ENCODE results near the gene UBALD1.
"Not testable (repeated sequence)": the region's sequence is repeated elsewhere in the genome, so short reads cannot be mapped to it uniquely, and the experiment has no call there.

UBALD1 gene

DNA sequence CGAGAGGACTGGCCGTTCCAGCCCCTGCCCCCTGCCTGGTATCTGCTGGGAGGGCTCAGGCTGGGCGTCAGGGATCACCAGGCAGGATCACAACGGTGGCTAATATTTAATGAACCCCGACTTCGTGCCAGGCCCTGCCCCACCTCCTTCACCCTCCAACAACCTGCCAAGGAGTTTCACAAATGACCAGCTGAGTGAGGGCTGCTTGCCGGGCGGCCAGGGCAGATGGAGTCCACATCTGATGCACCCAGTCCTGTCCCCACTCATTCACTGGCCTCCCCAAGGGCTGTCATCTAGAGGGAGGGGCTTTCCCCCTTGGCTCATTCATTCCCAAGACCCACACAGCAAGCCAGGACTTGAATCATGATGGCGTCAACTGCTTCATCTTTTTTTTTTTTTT is 17.5 kb downstream of the UBALD1 start:
- no peak for DNase-seq (ENCODE audit: low read depth)

DNA sequence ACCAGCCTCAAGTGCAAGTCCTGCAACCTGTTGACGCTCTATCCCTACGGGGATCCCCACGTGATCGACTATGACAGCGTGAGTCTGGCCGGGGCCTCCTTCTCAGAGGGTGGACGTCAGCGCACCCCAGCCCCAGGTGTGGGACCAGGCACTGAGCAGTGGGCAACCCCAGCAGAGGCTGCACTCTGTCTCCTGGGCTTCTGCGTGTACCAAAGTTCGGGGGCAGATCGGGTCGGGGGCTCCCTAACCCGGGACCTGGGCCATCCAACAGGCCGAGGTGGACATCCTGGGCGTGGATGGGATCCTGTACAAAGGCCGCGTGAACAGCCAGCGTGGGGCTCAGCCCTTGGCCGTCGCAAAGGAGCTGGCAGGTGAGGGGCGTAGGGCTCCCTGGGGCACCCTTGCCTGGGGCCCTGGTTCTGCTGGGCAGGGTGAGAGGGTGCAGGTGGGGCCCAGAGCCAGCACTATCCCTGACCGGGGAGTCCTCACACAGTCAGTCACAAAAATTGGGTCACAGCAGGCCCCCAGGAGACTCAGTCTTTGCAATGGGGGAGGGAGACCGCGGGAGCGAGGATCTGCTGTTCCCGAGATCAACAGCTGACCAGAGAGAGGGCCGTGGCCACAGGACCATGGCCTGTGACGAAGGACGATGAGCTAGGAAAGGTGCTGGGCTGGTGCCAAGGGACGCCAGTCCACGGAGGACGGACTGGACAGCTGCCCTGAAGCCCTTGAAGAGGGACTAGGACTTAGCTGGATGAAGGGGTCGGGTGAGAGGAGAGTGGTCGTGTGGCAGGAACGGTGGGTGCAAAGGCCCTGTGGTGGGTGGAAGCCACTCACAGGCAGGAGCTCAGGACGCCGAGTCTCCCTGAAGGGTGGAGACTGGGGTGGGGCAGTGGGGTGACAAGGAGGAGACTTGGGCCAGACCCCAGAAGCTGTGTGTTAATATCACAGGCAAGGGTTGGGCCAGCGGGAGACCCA is 20.0 kb downstream of the UBALD1 start:
- DNase-seq (ENCODE audit: low read depth): no peak

DNA sequence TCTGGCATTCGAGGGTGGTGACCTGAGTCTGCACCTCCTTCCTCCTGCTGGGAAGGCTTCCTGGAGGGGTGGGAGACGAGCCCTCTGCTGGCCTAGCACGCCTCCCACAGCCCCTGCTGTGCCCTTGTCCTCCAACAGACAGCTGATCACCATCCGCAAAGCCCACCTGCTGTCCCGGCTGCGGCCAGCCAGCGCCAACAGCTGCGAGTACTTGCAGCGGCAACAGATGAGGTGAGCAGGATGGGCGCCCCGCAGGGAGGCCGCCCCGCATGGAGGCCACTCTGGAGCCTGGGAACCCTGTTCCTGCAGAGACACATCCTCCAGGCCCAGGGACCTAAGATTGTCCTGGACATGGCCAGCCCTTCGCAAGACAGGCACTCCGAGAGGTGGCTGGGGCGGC is 21.6 kb downstream of the UBALD1 start:
- no peak for DNase-seq (ENCODE audit: low read depth)

DNA sequence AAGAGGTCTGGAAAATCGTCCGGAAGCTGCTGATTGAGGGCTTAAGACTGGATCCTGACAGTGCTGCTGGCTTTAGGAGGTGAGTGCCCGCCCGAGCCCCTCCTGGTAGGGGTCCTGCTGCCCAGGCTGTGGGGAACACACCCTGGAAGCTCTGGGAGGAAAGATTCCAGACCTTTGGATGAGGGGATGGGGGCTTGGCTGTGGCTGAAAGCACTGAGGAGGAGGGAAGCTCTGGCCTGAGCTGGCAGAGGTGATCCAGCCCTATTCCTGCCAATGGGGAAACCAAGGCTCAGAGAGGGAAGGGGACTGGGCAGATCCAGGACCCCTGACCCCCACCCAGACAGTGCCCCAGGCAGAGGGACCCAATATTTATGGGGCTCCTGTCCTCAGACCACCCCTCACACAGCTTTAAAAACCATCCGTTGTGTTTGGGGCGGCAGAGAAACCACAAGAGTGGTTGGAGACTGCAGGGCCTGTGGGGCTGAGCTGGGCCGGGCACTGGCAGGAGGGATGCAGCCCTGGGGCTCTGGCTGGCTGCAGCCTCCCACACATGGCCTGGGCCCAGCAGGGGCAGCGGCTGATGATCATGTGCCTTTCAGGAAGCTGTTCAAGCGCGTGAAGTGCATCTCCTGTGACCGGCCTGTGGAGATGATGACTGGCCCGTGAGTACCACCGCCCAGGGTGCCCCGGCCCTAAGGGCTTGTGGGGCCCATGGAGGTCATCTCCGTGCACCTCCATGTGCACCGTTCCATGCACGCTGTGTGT is 22.8 kb downstream of the UBALD1 start:
- no peak for DNase-seq (ENCODE audit: low read depth)

DNA sequence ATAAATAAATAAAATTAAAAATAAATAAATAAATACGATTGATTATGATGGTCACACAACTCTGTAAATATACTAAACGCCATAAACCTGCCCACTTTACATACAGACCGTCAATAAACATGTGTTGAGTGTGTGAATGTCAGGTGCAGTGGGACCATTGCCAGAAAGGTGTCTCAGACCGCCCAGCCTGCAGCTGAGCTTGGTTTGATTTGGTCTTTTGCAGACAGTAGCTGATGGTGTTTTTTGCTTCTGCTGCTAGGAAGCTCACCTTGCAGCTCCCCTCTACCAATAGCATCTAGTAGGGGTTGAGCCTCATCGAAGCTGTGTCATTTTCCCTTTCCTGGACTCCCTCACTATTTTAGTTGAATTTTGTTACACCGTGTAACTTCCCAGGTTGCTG is 23.5 kb downstream of the UBALD1 start:
- DNase-seq (ENCODE audit: low read depth): no peak

DNA sequence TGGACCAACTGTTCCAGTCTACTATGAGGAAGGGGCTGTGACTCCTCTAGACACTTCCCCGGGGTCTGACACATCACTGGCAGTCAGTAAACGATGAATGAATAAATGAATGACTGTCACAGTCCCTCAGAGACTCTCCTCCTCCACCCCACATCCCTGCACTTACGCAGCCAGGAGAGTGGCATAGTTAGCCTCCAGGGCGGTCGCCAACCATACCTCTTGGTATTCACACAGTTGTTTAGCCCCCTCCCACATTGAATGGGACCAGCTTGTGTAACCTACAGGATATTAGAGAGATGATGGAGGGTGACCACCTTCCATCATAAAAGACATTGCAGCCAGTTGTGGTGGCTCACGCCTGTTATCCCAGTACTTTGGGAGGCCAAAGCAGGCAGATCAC is 25.7 kb downstream of the UBALD1 start:
- no peak for DNase-seq (ENCODE audit: low read depth)

DNA sequence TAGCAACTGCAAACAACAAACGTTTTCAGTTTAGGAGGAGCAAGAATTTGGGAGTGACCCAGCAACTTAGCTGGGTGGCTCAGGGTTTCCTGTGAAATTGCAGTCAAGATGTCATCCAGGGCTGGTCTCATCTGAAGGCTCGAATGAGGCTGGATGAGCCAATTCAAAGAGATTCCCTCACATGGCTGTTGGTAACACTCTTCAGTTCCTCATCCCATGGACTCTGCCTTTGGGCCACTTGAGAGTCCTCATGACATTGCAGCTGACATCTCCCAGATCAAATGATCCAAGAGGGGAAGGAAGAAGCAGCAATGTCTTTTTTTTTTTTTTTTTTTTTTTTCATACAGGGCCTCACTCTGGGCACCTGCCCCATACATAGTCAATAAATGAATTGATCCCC is 26.3 kb downstream of the UBALD1 start:
- no peak for DNase-seq (ENCODE audit: low read depth)

DNA sequence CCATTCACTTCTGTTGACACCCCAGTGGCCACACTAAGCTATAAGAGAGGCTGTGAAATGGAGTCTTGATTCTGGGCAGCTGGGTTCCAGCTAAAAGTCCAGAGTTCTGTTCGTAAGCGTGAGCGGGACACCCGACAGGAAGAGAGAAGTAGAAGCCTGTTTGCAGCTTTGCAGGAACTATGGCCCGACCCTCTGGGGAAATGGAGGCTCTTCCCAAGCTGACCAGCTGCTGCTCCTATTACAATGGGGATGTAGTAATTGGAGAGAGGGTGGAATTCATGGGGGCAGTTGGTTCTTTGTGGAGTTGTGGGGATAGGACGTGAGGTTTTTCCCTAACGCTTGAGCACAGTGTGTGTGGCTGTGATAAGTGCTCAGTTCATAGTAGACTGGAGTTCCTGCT is 28.4 kb downstream of the UBALD1 start:
- DNase-seq (ENCODE audit: low read depth): no peak

DNA sequence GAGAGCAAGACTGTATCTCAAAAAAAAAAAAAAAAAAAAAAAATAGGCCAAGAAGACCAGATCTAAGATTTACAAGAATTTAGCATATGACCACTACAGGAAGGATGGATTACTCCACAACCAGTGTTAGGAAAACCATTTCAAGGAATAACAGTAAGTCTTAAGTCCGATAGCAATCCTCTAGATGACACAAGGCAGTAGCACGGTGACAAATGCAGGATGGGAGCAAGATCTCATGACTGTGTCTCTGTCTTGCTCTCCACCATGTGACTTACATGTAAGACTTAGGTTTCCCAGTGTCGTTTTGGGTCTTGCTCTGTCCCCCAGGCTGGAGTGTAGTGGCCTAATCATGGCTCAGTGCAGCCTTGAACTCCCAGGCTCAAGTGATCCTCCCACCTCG is 30.8 kb downstream of the UBALD1 start:
- DNase-seq (ENCODE audit: low read depth): no peak

DNA sequence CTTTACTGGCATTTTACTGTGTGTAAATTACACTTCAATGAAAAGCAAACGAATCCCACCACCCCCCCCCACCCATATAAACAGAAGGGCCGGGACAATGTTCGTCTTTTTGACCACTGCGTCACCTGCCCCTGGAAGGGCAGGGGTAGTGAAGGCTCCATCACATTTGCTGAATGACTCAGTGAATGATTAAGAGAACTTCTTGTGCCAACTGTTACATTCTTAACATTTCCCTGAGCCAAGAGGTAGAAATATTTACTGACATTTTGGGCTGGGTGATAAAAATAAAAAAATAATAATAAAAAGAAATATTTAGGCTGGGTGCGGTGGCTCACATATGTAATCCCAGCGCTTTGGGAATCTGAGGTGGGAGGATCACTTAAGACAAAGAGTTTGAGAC is 34.4 kb downstream of the UBALD1 start:
- DNase-seq (ENCODE audit: low read depth): no peak

DNA sequence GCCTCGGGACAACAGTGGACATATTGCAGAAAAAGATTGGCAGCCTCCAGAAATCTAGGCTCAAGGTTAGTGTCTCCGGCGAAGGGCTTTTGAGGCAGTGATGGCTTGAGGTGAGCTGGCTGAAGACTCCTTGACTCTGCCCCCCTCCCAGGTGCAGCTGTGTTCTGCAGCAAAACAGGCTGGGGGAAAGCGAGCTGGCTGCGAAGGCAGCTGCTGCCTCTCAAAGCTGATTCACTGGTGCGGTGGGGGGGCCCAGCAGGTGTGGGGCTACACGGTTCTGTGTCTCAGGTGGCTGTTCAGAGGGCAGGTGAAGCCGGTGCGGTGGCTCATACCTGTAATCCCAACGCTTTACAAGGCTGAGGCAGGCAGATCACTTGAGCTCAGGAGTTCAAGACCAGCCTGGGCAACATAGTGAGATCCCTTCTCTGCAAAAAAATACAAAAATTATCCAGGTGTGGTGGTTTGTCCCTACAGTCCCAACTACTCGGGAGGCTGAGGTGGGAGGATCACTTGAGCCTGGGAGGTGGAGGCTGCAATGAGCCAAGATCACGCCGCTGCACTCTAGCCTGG is 35.6 kb downstream of the UBALD1 start:
- DNase-seq (ENCODE audit: low read depth): no peak

DNA sequence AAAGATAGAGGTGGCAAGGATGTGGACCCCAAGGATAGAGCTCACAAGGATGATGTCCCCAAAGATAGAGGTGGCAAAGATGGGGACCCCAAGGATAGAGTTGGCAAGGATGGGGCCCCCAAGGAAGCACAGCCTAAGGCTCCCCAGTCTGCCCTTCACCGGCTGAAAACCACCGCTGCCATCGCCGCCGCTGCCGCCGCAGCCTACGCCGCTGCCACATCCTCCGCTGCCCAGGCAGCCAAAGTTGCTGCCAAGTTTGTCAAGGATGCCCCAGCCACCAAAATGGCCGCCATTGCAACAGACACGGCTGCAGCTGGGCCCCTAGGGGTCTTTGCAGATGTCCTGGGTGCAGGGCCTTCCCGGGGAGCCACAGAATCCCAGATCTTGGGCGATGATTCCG is 38.7 kb downstream of the UBALD1 start:
- DNase-seq (ENCODE audit: low read depth): no peak

DNA sequence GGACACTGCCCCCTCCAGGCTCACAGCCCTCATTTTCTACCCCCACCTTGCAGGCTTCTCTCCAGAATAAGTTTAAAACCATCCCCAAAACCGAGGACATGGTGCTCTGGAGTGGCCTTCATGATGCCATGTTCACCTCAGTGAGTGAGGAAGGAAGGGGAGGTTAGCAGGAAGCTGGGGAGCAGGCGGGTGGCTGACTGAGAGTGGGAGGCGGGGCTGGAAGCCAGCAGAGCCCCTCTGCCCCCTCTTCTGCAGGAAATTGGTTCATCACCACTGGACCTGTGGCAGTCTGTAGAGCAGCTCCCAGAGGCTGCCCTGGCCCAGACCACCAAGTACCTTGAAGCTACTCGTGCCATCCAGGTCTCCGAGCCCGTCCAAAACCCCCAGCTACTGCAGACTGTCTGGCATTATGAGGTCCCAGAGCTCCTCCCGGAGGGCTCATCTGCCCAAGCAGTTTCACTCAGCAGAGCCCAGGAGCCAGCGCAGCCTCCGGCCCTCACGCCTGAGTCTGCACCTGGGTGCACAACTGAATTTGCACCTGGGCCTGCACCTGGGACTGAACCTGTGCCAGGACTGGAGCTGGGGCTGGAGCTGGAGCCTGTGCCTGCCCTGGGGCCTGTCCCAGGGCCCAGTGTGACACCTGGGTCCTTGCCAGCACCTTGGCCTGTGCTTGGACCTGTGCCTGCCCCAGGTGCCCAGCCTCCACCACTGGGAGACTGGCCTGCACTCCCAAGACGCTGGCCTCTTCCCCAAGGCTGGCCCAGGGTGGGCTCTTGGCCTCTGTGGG is 39.6 kb downstream of the UBALD1 start:
- DNase-seq (ENCODE audit: low read depth): no peak

DNA sequence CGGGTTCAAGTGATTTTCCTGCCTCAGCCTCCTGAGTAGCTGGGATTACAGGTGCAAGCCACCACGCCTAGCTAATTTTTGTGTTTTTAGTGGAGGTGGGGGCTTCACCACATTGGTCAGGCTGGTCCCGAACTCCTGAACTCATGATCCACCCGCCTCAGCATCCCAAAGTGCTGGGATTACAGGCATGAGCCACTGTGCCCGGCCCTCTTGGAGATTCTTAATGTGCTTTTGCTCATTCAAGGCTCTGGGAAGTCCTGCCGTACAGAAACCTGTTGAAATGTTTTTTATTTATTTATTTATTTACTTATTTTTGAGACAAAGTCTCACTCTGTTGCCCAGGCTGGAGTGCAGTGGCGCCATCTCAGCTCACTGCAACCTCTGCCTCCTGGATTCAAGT is 40.8 kb downstream of the UBALD1 start:
- DNase-seq (ENCODE audit: low read depth): not testable (repeated sequence)

DNA sequence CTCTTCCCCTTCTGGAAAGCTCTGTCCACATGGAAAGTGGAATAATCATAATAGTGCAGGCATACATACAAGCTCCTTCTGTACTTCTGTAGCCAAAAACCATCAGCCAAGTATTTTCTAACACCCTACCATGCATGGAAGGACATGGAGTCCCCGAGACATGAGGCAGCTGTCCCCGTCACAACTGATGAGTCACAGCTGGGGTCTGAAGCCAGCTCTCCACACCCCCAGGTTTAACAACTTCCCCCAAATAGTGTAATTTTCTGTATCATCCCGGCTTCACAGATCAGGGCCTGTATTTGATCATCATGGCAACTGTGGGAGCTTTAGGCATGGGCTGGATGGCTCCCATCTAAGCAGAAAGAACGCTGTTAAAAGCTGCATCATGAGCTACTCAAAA is 42.0 kb downstream of the UBALD1 start:
- no peak for DNase-seq (ENCODE audit: low read depth)

DNA sequence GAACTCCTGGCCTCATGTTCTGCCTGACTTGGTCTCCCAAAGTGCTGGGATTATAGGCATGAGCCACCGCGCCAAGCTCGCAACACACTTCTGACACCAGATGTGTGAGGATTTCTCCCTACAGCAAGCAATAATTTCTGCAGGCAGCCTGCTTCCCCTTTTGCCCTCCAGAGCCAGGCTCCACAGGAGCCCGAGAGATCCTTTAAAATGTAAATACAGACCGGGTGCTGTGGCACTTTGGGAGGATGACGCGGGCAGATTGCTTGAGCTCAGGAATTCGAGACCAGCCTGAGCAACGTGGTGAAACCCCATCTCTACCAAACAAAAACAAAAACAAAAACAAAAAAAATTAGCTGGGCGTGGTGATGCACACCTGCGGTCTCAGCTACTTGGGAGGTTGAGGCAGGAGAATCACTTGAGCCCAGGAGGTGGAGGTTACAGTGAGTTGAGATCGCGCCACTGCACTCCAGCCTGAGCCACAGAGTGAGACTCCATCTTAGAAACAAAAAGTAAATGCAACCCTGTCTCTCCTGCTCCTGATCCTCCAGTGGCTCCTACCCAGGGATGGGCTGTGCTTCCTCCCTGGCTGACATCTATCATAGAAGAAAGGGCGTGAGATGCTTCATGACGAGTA is 43.9 kb downstream of the UBALD1 start:
- no peak for DNase-seq (ENCODE audit: low read depth)

DNA sequence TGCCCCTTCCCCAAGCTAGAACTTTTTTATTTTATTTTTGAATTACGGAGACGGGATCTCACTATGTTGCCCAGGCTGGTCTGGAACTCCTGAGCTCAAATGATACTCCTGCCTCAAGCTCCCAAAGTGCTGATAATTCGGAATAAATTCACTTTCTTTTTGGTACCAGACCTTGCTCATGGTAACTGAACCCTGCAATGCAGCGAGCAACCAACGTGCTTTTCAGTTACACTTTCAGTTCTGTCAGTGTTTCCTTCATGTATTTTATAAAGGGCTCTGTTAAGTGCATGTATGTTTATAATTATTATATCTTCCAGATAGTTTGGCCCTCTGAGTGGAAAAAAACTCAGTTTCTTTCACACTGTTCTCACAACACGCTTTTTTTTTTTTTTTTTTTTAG is 44.6 kb downstream of the UBALD1 start:
- no peak for DNase-seq (ENCODE audit: low read depth)

DNA sequence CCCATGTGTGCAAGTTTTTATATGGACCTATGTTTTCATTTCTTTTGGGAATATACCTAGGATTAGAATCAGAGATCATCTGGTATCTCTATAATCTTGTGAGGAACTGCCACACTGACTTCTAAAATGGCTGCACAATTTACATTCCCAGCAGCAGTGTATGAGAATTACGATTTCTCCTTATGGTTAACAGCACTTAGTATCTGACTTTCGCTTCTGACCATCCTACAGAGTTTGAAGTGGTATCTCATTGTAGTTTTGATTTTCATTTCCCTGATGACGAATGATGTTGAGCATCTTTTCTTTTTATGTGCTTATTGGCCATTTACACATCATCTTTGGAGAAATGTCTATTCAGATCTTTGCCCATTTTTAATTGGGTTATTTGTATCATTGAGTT is 48.5 kb downstream of the UBALD1 start:
- DNase-seq (ENCODE audit: low read depth): no peak

DNA sequence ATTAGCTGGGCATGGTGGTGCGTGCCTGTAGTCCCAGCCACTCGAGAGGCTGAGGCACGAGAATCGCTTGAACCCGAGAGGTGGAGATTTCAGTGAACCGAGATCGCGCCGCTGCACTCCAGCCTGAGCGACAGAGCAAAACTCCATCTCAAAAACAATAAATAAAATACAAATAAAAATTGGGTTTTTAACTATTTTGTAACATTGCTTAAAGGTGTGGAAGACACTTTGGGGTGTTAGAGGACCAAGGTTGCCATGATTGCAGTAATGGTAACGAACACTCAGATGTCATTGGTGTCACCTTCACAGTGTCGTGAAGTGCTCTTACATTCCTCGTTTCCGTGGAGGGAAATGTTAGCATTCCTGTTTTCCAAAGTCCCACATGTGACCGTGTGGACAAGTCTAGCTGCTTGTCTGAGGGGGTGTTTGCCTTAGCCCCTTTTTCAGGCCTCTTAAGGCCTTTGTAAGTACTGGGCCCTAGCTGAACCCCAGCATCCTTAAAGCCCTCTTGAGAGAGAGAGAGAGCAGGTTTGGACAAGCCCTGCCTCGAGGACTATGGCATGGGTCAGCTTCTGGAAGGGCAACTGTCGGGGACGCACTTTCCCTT is 49.9 kb downstream of the UBALD1 start:
- DNase-seq (ENCODE audit: low read depth): no peak

DNA sequence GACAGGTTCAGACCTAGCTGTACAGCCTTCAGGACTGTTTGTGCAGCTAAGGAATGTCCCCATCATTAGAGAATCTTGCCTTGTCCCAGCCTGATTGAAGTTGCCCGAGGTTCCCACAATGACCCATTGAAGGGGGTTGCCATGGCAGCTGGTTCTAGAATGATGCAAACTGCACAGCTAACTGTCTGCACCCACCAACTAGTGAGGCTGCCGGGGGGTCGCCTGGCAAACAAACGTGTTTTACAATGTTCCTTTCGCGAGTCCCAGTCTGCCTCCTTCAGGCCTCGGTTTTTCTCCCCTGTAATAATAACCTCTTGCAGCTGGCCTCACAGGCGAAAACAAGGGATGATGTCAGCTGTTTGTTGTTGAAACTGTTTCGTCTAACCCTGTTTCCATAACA is 53.1 kb downstream of the UBALD1 start:
- no peak for DNase-seq (ENCODE audit: low read depth)

Data from stimulated activated CD8-positive, alpha-beta memory T cell treated with anti-CD3 and anti-CD28 coated beads, Interleukin-12 subunit alpha, Interleukin-12 subunit beta, amount 100 ng/mL, for 4 hours (primary cell).